ENCODE measurements around the gene PHTF2.

- TF ChIP-seq CTCF (IDR thresholded peaks at IDR 0.05; ENCODE audit: poor library complexity), result no peak
- TF ChIP-seq EZH2 (IDR thresholded peaks at IDR 0.05; ENCODE audit: borderline replicate concordance), result no peak
Observed at GRCh38 chr7:77808517-77808916, 9.9 kb downstream of the PHTF2 start.

All from hepatocyte (in vitro differentiated cells).